Activated CD8-positive, alpha-beta memory T cell treated with anti-CD3 and anti-CD28 coated beads for 36 hours (primary cell): Measurements from ENCODE around the gene SNAI3. TPM values are rescaled to one million over a fixed set of nuclear protein-coding genes. Genes with fewer than 3 reads are reported as not detected.

Experiments
- CTCF ChIA-PET: fragments of 350-600 bp; sonication (Branson Sonifier 250); formaldehyde crosslinking; loops from one replicate; lab custom pipeline; 2021; ENCODE audit warnings: antibody characterized with exemption; lab: Charles Lee
- POLR2A ChIA-PET: fragments of 350-600 bp; sonication (Branson Sonifier 250); formaldehyde crosslinking; loops from one replicate; lab custom pipeline; 2021; ENCODE audit warnings: antibody characterized with exemption; lab: Charles Lee
- total RNA-seq, 2 experiments: library from RNA; stranded (reverse); gene quantifications; one replicate each; pipeline ENCODE4 v1.2.3, GENCODE V29; 2021

Gene SNAI3
- total RNA-seq, 2 experiments from 2014 or later: 2.3 TPM

- CTCF ChIA-PET: interaction anchor here (3.4 kb wide), 1 partner anchor 13 kb away, joined by 16 read pairs; no protein-coding TSS in a partner anchor
- POLR2A ChIA-PET: no interaction called here
Observed at GRCh38 chr16:88723507-88723887, 37.2 kb upstream of the SNAI3 start.

- ChIA-PET POLR2A (no interaction called here), CTCF (interaction anchor here (3.4 kb wide), 1 partner anchor 14 kb away, joined by 16 read pairs; no protein-coding TSS in a partner anchor)
Observed at GRCh38 chr16:88722784-88723506, 36.6 kb upstream of the SNAI3 start.

- ChIA-PET CTCF (interaction anchor here (3.4 kb wide), 1 partner anchor 15 kb away, joined by 16 read pairs; no protein-coding TSS in a partner anchor), POLR2A (no interaction called here)
Observed at GRCh38 chr16:88721815-88722755, 35.8 kb upstream of the SNAI3 start.

- ChIA-PET CTCF (interaction anchor here (1.8 to 3.4 kb wide), 2 partner anchors 16 kb away, joined by 6 to 16 read pairs; no protein-coding TSS in a partner anchor), POLR2A (no interaction called here)
Observed at GRCh38 chr16:88721236-88721635, 34.9 kb upstream of the SNAI3 start.

- POLR2A ChIA-PET: no interaction called here
- CTCF ChIA-PET: interaction anchor here (1.8 kb wide), 1 partner anchor 17 kb away, joined by 6 read pairs; no protein-coding TSS in a partner anchor
Observed at GRCh38 chr16:88720396-88720970, 34.2 kb upstream of the SNAI3 start.

GRCh38 chr16:88719933-88720296, 33.6 kb upstream of the SNAI3 start:
- POLR2A ChIA-PET: no interaction called here
- CTCF ChIA-PET: interaction anchor here (1.8 kb wide), 1 partner anchor 18 kb away, joined by 6 read pairs; no protein-coding TSS in a partner anchor

GRCh38 chr16:88719267-88719932, 33.1 kb upstream of the SNAI3 start:
- ChIA-PET POLR2A (no interaction called here), CTCF (interaction anchor here (1.5 to 1.8 kb wide), 2 partner anchors 18 kb away, joined by 5 to 6 read pairs; no protein-coding TSS in a partner anchor)

- ChIA-PET CTCF (interaction anchor here (1.5 kb wide), 1 partner anchor 19 kb away, joined by 5 read pairs; no protein-coding TSS in a partner anchor), POLR2A (no interaction called here)
Observed at GRCh38 chr16:88718178-88718577, 31.9 kb upstream of the SNAI3 start.

GRCh38 chr16:88716601-88717001, 30.3 kb upstream of the SNAI3 start:
- CTCF ChIA-PET: interaction anchor here (1.4 kb wide), 1 partner anchor 86 kb away, joined by 3 read pairs; the partner anchor contains the start of gene CDT1
- POLR2A ChIA-PET: no interaction called here

- CTCF ChIA-PET: interaction anchor here (1.3 to 1.4 kb wide), 2 partner anchors 21 to 87 kb away, joined by 3 to 5 read pairs; partner anchors contain the start of gene CDT1
- POLR2A ChIA-PET: no interaction called here
Observed at GRCh38 chr16:88716201-88716600, 29.9 kb upstream of the SNAI3 start.

- ChIA-PET POLR2A (interaction anchor here (1.5 kb wide), 1 partner anchor 9 kb away, joined by 4 read pairs; the partner anchor contains the start of genes CTU2 and RNF166), CTCF (interaction anchor here (0.6 to 1.4 kb wide), 3 partner anchors 12 to 87 kb away, joined by 3 to 5 read pairs (median 3); partner anchors contain the start of gene CDT1)
Observed at GRCh38 chr16:88715312-88716190, 29.2 kb upstream of the SNAI3 start.

GRCh38 chr16:88714420-88715302, 28.4 kb upstream of the SNAI3 start:
- POLR2A ChIA-PET: interaction anchor here (1.5 kb wide), 1 partner anchor 8 kb away, joined by 4 read pairs; the partner anchor contains the start of genes CTU2 and RNF166
- CTCF ChIA-PET: interaction anchor here (0.6 to 1.3 kb wide), 2 partner anchors 11 to 23 kb away, joined by 3 to 5 read pairs; no protein-coding TSS in a partner anchor

- POLR2A ChIA-PET: no interaction called here
Observed at GRCh38 chr16:88713568-88714419, 27.5 kb upstream of the SNAI3 start.

GRCh38 chr16:88713054-88713453, 26.7 kb upstream of the SNAI3 start:
- CTCF ChIA-PET: interaction anchor here (0.6 kb wide), 1 partner anchor 505 kb away, joined by 3 read pairs; the partner anchor contains the start of gene ZNF778
- POLR2A ChIA-PET: no interaction called here

More at GRCh38 chr16:88713568-88714419, 27.5 kb upstream of the SNAI3 start:
- CTCF ChIA-PET: interaction anchor here (0.6 kb wide), 1 partner anchor 504 kb away, joined by 3 read pairs; the partner anchor contains the start of gene ZNF778

GRCh38 chr16:88712362-88712979, 26.2 kb upstream of the SNAI3 start:
- ChIA-PET POLR2A (no interaction called here), CTCF (no interaction called here)
